Ecto neural progenitor cell (in vitro differentiated cells): ENCODE measurements around the gene SEMA3B.
A peak's percentile ranks its signal among the peaks of the same experiment; 100 is the strongest.
"Not testable (repeated sequence)": the region's sequence is repeated elsewhere in the genome, so short reads cannot be mapped to it uniquely, and the experiment has no call there.

Experiments
- DNase-seq: peaks from one replicate; pipeline ENCODE4 v3.0.0-alpha.2; 2018; ENCODE audit warnings: low spot score

Gene SEMA3B

DNA sequence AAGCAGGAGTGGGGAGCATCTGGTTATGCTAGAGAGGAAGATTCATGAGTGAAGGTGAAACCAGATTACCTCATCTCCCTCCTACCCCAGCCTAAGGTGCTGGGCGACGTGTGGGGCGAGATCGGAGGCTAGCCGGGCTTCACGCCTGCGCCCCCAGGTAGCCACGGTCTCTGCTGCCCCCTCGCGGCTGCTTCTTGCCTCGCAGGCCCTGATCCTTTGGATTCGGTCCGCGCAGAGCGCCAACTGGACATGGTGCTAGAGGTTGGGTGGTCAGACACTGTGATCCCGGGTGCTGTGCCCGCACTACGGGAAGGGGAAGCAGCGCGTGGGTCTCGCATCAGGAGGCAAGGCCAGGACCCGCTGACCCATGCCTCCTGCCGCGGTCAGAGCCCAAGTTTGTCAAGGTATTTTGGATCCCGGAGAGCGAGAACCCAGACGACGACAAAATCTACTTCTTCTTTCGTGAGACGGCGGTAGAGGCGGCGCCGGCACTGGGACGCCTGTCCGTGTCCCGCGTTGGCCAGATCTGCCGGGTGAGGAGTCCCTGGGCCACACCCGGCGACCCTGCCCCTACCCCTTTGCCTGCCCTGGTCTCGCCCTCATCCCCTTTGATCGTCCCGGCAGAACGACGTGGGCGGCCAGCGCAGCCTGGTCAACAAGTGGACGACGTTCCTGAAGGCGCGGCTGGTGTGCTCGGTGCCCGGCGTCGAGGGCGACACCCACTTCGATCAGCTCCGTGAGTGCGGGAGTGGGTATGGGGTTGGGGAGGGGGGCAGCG lies 4.2 kb downstream of the SEMA3B start:
- peak; percentile 94 for DNase-seq

GRCh38 chr3:50273689-50274065 lies 4.7 kb downstream of the SEMA3B start:
- DNase-seq: no peak

GRCh38 chr3:50274371-50275104 lies 5.6 kb downstream of the SEMA3B start:
- DNase-seq: peak; percentile 84

- DNase-seq: no peak
Observed at GRCh38 chr3:50275141-50275995, 6.4 kb downstream of the SEMA3B start.

DNA sequence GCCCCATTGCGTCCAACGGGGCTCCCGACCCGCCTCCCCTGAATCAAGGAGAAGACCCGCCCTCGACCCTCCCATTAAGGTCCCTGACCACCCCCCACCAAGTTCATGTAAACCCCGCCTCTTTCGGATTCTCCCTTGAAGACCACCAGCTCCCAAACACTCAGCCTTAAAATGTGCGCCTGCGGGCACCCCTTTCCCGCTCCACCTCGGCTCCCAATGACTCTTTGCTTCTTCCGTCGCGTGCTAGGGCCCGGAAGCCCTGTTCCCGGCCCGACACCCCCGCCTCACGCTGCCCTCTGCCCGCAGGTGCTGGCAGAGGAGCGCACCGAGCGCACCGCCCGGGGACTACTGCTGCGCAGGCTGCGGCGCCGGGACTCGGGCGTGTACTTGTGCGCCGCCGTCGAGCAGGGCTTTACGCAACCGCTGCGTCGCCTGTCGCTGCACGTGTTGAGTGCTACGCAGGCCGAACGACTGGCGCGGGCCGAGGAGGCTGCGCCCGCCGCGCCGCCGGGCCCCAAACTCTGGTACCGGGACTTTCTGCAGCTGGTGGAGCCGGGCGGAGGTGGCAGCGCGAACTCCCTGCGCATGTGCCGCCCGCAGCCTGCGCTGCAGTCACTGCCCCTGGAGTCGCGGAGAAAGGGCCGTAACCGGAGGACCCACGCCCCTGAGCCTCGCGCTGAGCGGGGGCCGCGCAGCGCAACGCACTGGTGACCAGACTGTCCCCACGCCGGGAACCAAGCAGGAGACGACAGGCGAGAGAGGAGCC lies 7.2 kb downstream of the SEMA3B start:
- DNase-seq: no peak

DNA sequence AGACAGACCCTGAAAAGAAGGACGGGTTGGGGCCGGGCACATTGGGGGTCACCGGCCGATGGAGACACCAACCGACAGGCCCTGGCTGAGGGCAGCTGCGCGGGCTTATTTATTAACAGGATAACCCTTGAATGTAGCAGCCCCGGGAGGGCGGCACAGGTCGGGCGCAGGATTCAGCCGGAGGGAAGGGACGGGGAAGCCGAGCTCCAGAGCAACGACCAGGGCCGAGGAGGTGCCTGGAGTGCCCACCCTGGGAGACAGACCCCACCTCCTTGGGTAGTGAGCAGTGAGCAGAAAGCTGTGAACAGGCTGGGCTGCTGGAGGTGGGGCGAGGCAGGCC lies 7.8 kb downstream of the SEMA3B start:
- DNase-seq: no peak

GRCh38 chr3:50278123-50278879 lies 9.4 kb downstream of the SEMA3B start:
- no peak for DNase-seq

DNA sequence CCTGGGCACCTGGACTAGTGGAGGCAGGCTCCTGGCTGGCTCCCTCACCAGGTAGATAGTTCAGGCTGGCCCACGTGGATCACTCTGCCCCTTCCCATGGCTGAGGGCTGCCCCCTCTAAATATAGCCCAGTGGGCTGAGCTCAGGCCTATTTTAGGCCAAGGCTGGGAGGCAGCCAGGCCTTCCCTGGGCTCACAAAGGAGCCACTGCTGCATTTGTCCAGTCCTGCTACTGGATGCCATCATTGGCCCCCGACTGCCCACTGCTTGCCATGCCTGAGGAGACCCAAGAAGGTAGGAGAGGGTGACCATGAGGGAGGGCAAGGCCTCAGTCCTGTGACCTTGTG lies 9.9 kb downstream of the SEMA3B start, which contains the start of gene LSMEM2:
TSS of gene LSMEM2 (plus strand) at position 208 of the 345 bp plus-strand sequence. CDS start at position 235, 27 bp downstream.
- no peak for DNase-seq

DNA sequence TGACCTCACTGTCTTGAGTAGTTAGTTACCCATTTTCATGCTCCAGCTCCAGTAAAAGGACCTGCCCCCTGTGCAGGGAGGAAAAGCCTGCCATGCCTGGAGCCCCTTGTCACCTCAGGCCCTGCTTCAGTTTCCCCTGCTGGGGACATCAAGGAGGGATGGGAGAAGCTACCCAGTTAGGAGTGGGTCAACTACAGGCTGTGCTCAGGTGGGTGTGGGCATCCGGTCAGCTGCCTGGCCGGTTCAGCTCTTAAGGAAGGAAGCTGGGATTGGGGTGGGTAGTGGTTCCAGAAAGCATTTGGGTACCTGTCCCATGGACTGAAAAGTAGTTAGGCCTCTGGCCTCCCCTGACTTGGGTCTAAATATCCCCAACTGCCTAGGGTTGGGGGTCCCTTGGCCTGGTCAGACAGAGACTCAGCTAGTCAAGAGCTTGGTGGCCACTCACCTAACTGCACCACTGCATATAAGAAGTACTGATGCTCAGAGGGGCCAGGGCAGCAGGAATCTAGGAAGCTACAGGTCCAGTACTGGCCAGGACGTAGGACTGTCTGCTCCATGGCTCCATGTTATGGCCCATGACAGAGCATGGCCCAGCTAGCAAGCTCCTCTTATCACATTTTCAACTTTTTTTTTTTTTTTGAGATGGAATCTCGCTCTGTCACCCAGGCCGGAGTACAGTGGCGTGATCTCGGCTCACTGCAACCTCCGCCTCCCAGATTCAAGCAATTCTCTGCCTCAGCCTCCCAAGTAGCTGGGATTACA lies 10.5 kb downstream of the SEMA3B start:
- no peak for DNase-seq

DNA sequence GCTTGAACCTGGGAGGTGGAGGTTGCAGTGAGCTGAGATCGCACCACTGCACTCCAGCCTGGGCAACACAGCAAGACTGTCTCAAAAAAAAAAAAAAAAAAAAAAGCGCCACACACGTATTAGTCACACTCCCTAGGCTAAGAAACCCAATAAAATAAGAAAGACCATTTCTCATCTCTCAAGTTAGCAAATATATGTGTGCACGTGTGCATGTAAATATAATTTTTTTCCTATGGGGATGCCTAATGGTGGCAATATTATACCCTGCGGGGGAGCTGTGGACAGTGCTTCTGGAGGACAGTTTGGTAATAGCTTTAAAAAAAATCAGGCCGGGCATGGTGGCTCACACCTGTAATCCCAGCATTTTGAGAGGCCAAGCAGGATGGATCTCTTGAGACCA lies 15.2 kb downstream of the SEMA3B start:
- not testable (repeated sequence) for DNase-seq

DNA sequence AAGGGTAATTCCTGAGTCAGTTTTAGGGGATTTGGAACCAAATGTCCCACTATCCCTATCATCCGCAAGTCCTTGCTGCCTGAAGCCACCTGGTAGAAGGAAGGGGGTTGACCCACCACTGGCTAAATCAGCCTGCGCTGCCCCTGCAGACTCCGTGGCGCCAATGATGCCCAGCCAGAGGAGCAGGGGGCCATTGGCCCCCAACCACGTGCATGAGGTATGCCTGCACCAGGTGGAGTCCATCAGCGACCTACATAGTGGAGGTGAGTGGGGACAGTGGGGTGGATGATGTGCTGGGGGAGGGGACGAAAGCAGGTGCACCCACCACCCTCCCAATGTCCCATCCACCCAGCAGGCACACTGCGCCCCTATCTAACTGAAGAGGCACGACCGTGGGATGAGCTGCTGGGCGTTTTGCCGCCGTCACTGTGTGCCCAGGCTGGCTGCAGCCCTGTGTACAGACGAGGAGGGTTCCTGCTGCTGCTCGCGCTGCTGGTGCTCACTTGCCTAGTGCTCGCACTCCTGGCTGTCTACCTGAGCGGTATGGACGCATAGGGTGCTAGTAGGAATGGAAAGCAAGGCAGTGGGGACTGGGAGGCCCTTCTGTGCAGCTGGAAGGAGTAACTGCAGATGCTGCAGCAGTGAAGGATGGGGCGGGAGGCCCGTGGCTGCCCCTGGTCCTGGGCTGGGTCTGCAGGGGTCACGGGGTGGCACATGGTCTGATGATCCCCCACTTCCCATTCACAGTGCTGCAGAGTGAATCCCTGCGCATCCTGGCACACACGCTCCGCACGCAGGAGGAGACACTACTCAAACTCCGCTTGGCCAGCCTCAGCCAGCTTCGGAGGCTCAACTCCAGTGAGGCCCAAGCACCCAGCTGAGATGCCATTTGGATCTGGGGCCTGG lies 17.6 kb downstream of the SEMA3B start:
- DNase-seq: peak; percentile 29

DNA sequence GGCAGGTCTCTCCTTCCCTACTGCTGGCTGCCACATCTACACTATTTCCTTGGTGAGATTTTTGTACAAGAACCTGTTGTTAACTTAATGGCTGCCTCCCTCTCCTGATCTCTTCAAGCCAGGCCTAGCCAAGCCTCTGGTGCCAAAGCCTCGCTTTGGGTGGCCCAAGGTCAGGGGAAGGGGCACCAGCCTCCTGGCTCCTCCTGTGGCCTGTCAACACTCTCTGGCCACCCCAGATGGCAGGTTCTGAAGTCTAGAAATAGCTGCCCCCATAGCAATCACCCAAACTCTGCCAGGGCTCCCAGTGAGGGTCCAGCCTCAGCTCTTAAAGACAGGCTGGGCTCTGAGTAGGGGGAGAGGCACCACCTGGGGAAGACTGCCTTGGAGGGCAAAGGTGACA lies 18.3 kb downstream of the SEMA3B start:
- peak; percentile 23 for DNase-seq

- DNase-seq: peak; percentile 18
Observed at GRCh38 chr3:50288387-50289007, 19.6 kb downstream of the SEMA3B start.

GRCh38 chr3:50289130-50289529 lies 20.2 kb downstream of the SEMA3B start:
- no peak for DNase-seq

DNA sequence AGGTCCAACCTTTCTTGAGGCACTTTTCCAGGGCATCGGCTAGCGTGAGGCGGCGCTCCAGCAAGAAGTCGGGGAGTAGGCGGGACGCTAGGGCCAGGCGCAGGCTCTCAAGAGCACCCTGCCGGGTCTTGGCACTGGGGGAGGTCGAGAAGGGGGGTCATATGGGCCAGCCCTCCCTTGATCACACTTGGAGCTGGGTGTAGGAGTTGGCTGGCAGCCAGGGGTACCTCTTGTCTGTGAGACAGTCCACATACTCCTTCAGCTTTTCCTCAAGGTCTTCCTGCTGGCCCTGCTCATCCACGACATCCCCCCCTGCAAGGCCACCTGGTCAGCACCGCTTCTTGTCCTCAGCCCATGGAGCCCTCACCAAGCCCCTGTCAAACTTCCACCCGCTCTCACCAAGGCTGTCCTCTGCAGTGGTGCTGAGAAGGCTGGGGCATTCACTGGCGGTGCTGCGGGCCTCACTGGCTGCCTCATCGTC lies 21.3 kb downstream of the SEMA3B start:
- DNase-seq: peak; percentile 44

DNA sequence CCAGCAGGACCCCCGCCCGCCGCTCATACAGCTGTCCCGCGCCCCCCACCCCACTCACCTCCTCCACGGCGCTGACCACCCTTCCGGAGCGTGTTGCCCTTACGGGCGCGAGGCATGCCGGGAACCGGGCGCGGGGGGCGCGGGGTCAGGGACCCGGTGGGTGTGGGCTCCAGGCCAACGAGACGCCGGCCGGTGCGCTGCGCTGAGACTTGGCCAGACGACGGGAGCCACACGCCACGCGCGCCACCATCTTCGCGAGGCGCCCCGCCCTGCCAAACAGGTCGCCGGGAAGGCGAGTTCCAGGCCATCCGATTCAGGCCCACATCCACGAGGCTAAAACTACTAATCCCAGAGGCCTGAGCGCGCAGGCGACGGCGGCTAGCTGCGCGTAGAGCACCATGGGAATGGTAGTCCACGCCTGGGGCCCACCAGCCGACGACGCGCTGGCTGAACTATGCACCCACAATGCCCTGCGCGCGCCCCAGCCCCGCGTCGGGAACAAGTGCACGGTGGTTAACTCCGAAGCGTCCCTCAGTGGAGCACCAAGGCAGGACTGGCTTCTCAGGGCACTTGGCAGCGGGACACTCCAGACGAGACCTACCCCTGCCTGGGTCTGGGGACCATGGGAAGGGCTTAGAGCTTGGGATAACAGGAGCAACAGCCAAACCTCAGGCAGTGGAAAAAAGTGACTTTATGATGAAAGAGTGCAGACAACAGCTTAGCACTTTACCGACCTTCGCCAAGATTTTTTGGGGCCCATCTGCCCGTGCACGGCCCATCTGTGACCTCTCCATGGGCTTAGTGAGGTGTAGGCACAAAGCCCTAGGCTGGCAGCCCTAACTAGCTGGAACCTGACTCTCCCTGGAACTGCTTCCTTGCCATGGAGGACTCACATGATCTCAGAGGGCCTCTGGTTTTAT lies 23.5 kb downstream of the SEMA3B start, which contains the start of gene IFRD2:
TSS of gene IFRD2 (minus strand) at position 271 of the 920 bp plus-strand sequence. CDS start at position 116, 155 bp downstream.
- peak; percentile 97 for DNase-seq

- DNase-seq: peak; percentile 50
Observed at GRCh38 chr3:50293079-50293801, 24.3 kb downstream of the SEMA3B start.
